HepG2 (cell line): ENCODE results near the gene TTC31. TPM values are rescaled to one million over a fixed set of nuclear protein-coding genes. Genes with fewer than 3 reads are reported as not detected.

Experiments
- AGO2 ChIP-seq: fragments of 200-400 bp; formaldehyde crosslinking; optimal IDR thresholded peaks from 2 replicates; pipeline ENCODE3; 2017; ENCODE audit warnings: mild to moderate bottlenecking, low read depth, low read length, moderate library complexity
- ATF4 ChIP-seq, 2 experiments: fragments of 450-650 bp in 1 of 2; sonication (generic) in 1 of 2; formaldehyde crosslinking; IDR thresholded peaks; 2 replicates each; pipeline versions ENCODE4 v1.5.0 to v1.8.0; 2020 to 2022; ENCODE audit warnings: mild to moderate bottlenecking in 1 of 2, missing genetic modification reagents in 1 of 2
- BRCA1 ChIP-seq: sonication (generic); formaldehyde crosslinking; IDR thresholded peaks from 2 replicates; pipeline ENCODE4 v1.4.0; 2020; ENCODE audit warnings: missing genetic modification reagents
- CENPBD1 ChIP-seq: sonication (generic); formaldehyde crosslinking; IDR thresholded peaks from 2 replicates; pipeline ENCODE4 v1.8.0; 2022; ENCODE audit warnings: missing genetic modification reagents, low read depth, mild to moderate bottlenecking, borderline replicate concordance
- FOXO1 ChIP-seq: sonication (generic); formaldehyde crosslinking; IDR thresholded peaks from 2 replicates; pipeline ENCODE4 v1.4.0; 2020; ENCODE audit warnings: missing genetic modification reagents
- HIVEP1 ChIP-seq: sonication (generic); formaldehyde crosslinking; IDR thresholded peaks from 2 replicates; pipeline ENCODE4 v1.4.0; 2020; ENCODE audit warnings: mild to moderate bottlenecking, missing genetic modification reagents
- KDM5B ChIP-seq: sonication (generic); formaldehyde crosslinking; IDR thresholded peaks from 2 replicates; pipeline ENCODE4 v1.4.0; 2020; ENCODE audit warnings: missing genetic modification reagents, mild to moderate bottlenecking, borderline replicate concordance
- KLF9 ChIP-seq: IDR thresholded peaks from 2 replicates; pipeline ENCODE4 v1.6.1; 2016; ENCODE audit warnings: low read depth
- PRDM4 ChIP-seq: sonication (generic); formaldehyde crosslinking; IDR thresholded peaks from 2 replicates; pipeline ENCODE4 v1.9.0; 2021; ENCODE audit warnings: missing genetic modification reagents, borderline replicate concordance
- SYNCRIP ChIP-seq: fragments of 200-400 bp; formaldehyde crosslinking; IDR thresholded peaks from 2 replicates; pipeline ENCODE4 v1.6.1; 2018; ENCODE audit warnings: mild to moderate bottlenecking, low read depth, low read length; ENCODE audit not compliant: insufficient read depth
- TOPORS ChIP-seq: sonication (generic); formaldehyde crosslinking; IDR thresholded peaks from 2 replicates; pipeline ENCODE4 v1.8.0; 2023; ENCODE audit warnings: mild to moderate bottlenecking, missing genetic modification reagents
- TRAFD1 ChIP-seq: sonication (generic); formaldehyde crosslinking; IDR thresholded peaks from 2 replicates; pipeline ENCODE4 v1.5.1; 2020; ENCODE audit warnings: missing genetic modification reagents, mild to moderate bottlenecking, borderline replicate concordance
- ZKSCAN5 ChIP-seq: sonication (generic); formaldehyde crosslinking; IDR thresholded peaks from 2 replicates; pipeline ENCODE4 v1.5.1; 2020; ENCODE audit warnings: mild to moderate bottlenecking, missing genetic modification reagents
- ZMYM3 ChIP-seq: sonication (generic); formaldehyde crosslinking; IDR thresholded peaks from 2 replicates; pipeline ENCODE4 v1.5.1; 2020; ENCODE audit warnings: mild to moderate bottlenecking, missing genetic modification reagents
- ZNF468 ChIP-seq: sonication (generic); formaldehyde crosslinking; IDR thresholded peaks from 2 replicates; pipeline ENCODE4 v1.8.0; 2022; ENCODE audit warnings: mild to moderate bottlenecking, moderate library complexity, missing genetic modification reagents
- ZNF552 ChIP-seq: sonication (generic); formaldehyde crosslinking; IDR thresholded peaks from 2 replicates; pipeline ENCODE4 v1.9.0; 2022; ENCODE audit warnings: missing genetic modification reagents, mild to moderate bottlenecking, borderline replicate concordance
- ZNF704 ChIP-seq: sonication (generic); formaldehyde crosslinking; IDR thresholded peaks from 2 replicates; pipeline ENCODE4 v1.8.1; 2023; ENCODE audit warnings: mild to moderate bottlenecking, inconsistent platforms, moderate library complexity, missing genetic modification reagents, borderline replicate concordance
- ZNF777 ChIP-seq: sonication (generic); formaldehyde crosslinking; IDR thresholded peaks from 2 replicates; pipeline ENCODE4 v1.4.0; 2020; ENCODE audit warnings: missing genetic modification reagents
- ZSCAN5A ChIP-seq: sonication (generic); formaldehyde crosslinking; IDR thresholded peaks from 2 replicates; pipeline ENCODE4 v1.8.0; 2022; ENCODE audit warnings: mild to moderate bottlenecking, missing genetic modification reagents, borderline replicate concordance
- polyA plus RNA-seq, 8 experiments: library from polyadenylated mRNA; depleted of rRNA in 3 of 8; stranded (reverse) in 7 of 8; unstranded in 1 of 8; fragments of >200 nt; fragmentation: Illumina TruSeq in 4 of 8; extraction: Trizol in 4 of 8; gene quantifications; 2 replicates each; pipeline versions ENCODE4 v1.2.1 to v1.2.3, GENCODE V29; 2011 to 2016; ENCODE audit warnings: low read depth in 4 of 8, missing spikeins in 1 of 8, mixed read lengths in 1 of 8; ENCODE audit not compliant: insufficient read depth in 1 of 8
- total RNA-seq, 5 experiments: library from RNA; depleted of rRNA; stranded (reverse); fragments of >200 nt; fragmentation: Illumina TruSeq; extraction: Trizol; gene quantifications; 2 replicates each; pipeline ENCODE4 v1.2.3, GENCODE V29; 2016; ENCODE audit warnings: low read depth in 1 of 5

The TTC31 gene
- total and polyA plus RNA-seq, 2 of the 13 experiments (the other 11 are each of a cell fraction or from before 2014, with no cell fraction given), result 28.3 to 39.5 TPM

GRCh38 chr2:74482801-74483674 is at the start of gene TTC31, which contains the start of gene CCDC142 (continued):
- TF ChIP-seq KDM5B (CRISPR knock-in tag) (peak; percentile 97), ZNF552 (CRISPR knock-in tag) (peak; percentile 87; the same call in 1 of the 2 replicates), ATF4 (CRISPR knock-in tag; IDR thresholded peaks at IDR 0.05) (peak in 1 of 2 experiments; percentile 84; a peak in 2 of 4 replicates), ZMYM3 (no peak), KLF9 (CRISPR knock-in tag) (no peak), FOXO1 (CRISPR knock-in tag) (no peak), AGO2 (peak; percentile 50), BRCA1 (CRISPR knock-in tag) (peak; percentile 85; the same call in 1 of the 2 replicates), HIVEP1 (CRISPR knock-in tag) (peak; percentile 68), SYNCRIP (no peak), ZKSCAN5 (CRISPR knock-in tag) (no peak), ZSCAN5A (peak; percentile 61), ZNF468 (CRISPR knock-in tag) (peak; percentile 7; the same call in 1 of the 2 replicates), TRAFD1 (CRISPR knock-in tag) (peak; percentile 10; the same call in 1 of the 2 replicates), PRDM4 (CRISPR knock-in tag) (no peak), TOPORS (CRISPR knock-in tag) (no peak; the same call in 1 of the 2 replicates), ZNF704 (no peak), CENPBD1 (CRISPR knock-in tag) (peak; percentile 96), ZNF777 (no peak; the same call in 1 of the 2 replicates)
